ENCODE measurements around the gene GASK1B.

The GASK1B gene

GRCh38 chr4:158201322-158201721, 28.5 kb upstream of the GASK1B start:
- no peak for DNase-seq (ENCODE audit: low spot score)
- in situ Hi-C loops (cut with MboI; ENCODE audit: low pct_unique_long_range_greater_than_20kb, low sequenced_read_pairs, unreplicated experiment), result no loop called here
- no peak for TF ChIP-seq CTCF (IDR thresholded peaks at IDR 0.05; ENCODE audit: extremely low read depth, insufficient read depth, missing control alignments)

- TF ChIP-seq CTCF (IDR thresholded peaks at IDR 0.05; ENCODE audit: extremely low read depth, insufficient read depth, missing control alignments), result no peak
- in situ Hi-C loops (cut with MboI; ENCODE audit: low pct_unique_long_range_greater_than_20kb, low sequenced_read_pairs, unreplicated experiment), result no loop called here
- no peak for DNase-seq (ENCODE audit: low spot score)
Observed at GRCh38 chr4:158200214-158200613, 27.4 kb upstream of the GASK1B start.

DNA sequence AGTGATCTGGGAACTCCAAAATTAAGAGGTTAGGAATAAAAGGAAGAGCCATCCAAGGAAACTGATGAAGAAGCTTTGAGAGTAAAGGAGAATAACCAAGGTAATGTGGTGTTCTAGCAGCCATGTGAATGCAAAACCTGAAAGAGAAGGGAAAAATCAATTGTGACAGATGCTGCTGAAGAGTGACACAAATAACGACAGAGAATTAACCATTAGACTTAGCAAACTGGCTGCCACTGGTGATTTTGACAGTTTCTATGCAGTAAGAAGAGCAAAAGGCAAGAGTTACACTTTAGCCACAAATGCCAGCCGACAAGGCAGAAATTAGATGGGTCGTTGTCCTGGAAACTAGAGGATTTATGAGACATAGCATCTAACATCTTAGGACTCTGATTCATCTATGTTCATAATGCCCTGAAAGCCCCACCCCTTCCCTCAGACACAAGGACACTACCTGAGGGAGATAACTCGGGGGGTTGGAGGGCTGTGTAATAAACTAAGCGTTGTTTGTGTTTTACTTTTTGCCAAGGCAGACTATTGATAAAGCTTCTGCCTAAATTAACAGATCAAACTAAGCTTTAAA, 24.5 kb upstream of the GASK1B start:
- in situ Hi-C loops (cut with MboI; ENCODE audit: low pct_unique_long_range_greater_than_20kb, low sequenced_read_pairs, unreplicated experiment), result no loop called here
- no peak for DNase-seq (ENCODE audit: low spot score)
- no peak for TF ChIP-seq CTCF (IDR thresholded peaks at IDR 0.05; ENCODE audit: extremely low read depth, insufficient read depth, missing control alignments)

DNA sequence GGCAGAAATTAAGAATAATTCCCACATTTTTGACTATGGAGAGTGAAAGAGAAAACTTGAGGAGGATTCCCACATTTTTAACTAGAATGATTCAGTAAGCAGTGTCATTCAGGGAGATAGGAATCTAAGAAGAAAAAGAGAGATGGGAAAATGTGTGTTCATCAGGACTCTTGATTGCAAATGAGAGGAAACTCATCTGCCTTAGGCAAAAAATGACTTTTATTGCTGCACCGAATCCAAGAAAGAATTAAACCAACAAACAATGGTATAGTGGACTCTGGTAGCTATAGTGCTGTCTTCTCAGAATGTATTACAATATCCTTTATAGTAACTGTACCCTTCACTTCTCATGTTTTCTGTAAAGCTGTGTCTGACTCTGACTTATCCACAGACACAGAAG, 22.5 kb upstream of the GASK1B start:
- in situ Hi-C loops (cut with MboI; ENCODE audit: low pct_unique_long_range_greater_than_20kb, low sequenced_read_pairs, unreplicated experiment), result no loop called here
- no peak for TF ChIP-seq CTCF (IDR thresholded peaks at IDR 0.05; ENCODE audit: extremely low read depth, insufficient read depth, missing control alignments)
- no peak for DNase-seq (ENCODE audit: low spot score)

GRCh38 chr4:158193171-158193749, 20.4 kb upstream of the GASK1B start:
- DNase-seq (ENCODE audit: low spot score), result peak; percentile 12

GRCh38 chr4:158192439-158193158, 19.8 kb upstream of the GASK1B start:
- DNase-seq (ENCODE audit: low spot score), result no peak
- in situ Hi-C loops (cut with MboI; ENCODE audit: low pct_unique_long_range_greater_than_20kb, low sequenced_read_pairs, unreplicated experiment), result no loop called here
- peak; percentile 13 for TF ChIP-seq CTCF (IDR thresholded peaks at IDR 0.05; ENCODE audit: extremely low read depth, insufficient read depth, missing control alignments)

More at GRCh38 chr4:158193171-158193749, 20.4 kb upstream of the GASK1B start:
- TF ChIP-seq CTCF (IDR thresholded peaks at IDR 0.05; ENCODE audit: extremely low read depth, insufficient read depth, missing control alignments), result peak; percentile 37
- in situ Hi-C loops (cut with MboI; ENCODE audit: low pct_unique_long_range_greater_than_20kb, low sequenced_read_pairs, unreplicated experiment), result no loop called here

Data from GM13977 (cell line).